Fibroblast of lung (primary cell): ENCODE measurements around the gene MCF2L.

Source experiments
- CTCF ChIP-seq, 2 donors: IDR thresholded peaks in 1 of 2; conservative IDR thresholded peaks in 1 of 2; 1 replicate in 1 of 2; 2 replicates in 1 of 2; pipeline ENCODE4 v1.5.1; 2011 to 2012; ENCODE audit warnings: low read length in 2 of 2, control low read depth in 1 of 2, inconsistent platforms in 1 of 2, low read depth in 1 of 2, mild to moderate bottlenecking in 1 of 2
- EZH2 ChIP-seq: IDR thresholded peaks from 2 replicates; pipeline ENCODE4 v1.5.1; 2012; ENCODE audit warnings: low read length, control low read depth, mild to moderate bottlenecking; ENCODE audit errors: missing control alignments

DNA sequence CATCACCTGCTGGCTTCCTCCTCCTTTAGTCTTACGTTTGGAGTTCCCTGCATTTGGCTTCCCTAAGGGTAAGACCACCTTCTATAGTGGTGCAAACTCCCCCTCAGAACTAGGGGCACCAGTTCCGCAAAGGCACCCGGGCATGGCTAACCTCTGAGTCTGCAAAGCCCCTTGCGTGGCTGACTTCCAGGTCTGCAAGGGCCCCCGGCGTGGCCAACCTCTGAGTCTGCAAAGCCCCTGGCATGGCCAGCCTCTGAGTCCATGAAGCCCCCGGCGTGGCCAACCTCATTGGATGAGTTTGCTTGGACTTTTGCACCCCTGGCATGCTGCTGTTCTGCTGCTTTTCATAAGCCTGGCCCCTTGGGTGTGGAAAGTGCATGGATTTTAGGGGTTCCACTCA is 5.1 kb downstream of the MCF2L start:
- no peak for TF ChIP-seq EZH2
- TF ChIP-seq CTCF (conservative IDR thresholded peaks at IDR 0.05 in 1 of 2, IDR thresholded peaks at IDR 0.05 in 1 of 2; ENCODE audit: low read depth in 1 of 2, low read length in 2 of 2) = no peak
